HepG2 (cell line): Measurements from ENCODE around the gene VCX2. TPM values are rescaled to one million over a fixed set of nuclear protein-coding genes. Genes with fewer than 3 reads are reported as not detected.
A peak's percentile ranks its signal among the peaks of the same experiment; 100 is the strongest.

Source experiments
- microRNA counts: library from miRNA; unstranded; fragments of <30 nt; microRNA quantifications from one replicate; lab custom pipeline; 2015
- microRNA-seq: library from miRNA; unstranded; fragments of <30 nt; microRNA quantifications from one replicate; pipeline ENCODE4, GENCODE V29; 2020
- polyA plus RNA-seq, 8 experiments: library from polyadenylated mRNA; depleted of rRNA in 3 of 8; stranded (reverse) in 7 of 8; unstranded in 1 of 8; fragments of >200 nt; fragmentation: Illumina TruSeq in 4 of 8; extraction: Trizol in 4 of 8; gene quantifications; 2 replicates each; pipeline versions ENCODE4 v1.2.1 to v1.2.3, GENCODE V29; 2011 to 2016; ENCODE audit warnings: low read depth in 4 of 8, missing spikeins in 1 of 8, mixed read lengths in 1 of 8; ENCODE audit not compliant: insufficient read depth in 1 of 8
- small RNA-seq, 3 experiments: library from RNA; depleted of rRNA; stranded (forward); fragments of <200 nt; gene quantifications; one replicate each; pipeline ENCODE3, GENCODE V24; 2012; ENCODE audit warnings: low read depth in 2 of 3, low replicate concordance in 1 of 3; ENCODE audit not compliant: insufficient read length in 3 of 3, insufficient read depth in 2 of 3
- total RNA-seq, 5 experiments: library from RNA; depleted of rRNA; stranded (reverse); fragments of >200 nt; fragmentation: Illumina TruSeq; extraction: Trizol; gene quantifications; 2 replicates each; pipeline ENCODE4 v1.2.3, GENCODE V29; 2016; ENCODE audit warnings: low read depth in 1 of 5

The VCX2 gene
- total and polyA plus RNA-seq, 2 of the 13 experiments (the other 11 are each of a cell fraction or from before 2014, with no cell fraction given): not detected

MicroRNA genes within 50 kb of the gene (microRNA counts, 767-probe panel; counts per million panel counts)
- not detected for microRNA hsa-miR-651 (lab: Ali Mortazavi, UCI)

Small RNAs within 50 kb of the gene (microRNA-seq; reads per million reads assigned to microRNA genes)
- gene MIR651: 53.6 reads per million, percentile 68 among the genes with 10 or more reads in this experiment

Small RNAs within 50 kb of the gene (small RNA-seq; reads per million reads assigned to genes)
- gene MIR651: 1.8 to 827 (median 482) reads per million in 3 experiments

Other genes starting within 250 kb of the VCX2 start
- gene PNPLA4, start 243.9 kb downstream of the VCX2 start, total RNA-seq (2016; rRNA removed; fragmentation: Illumina TruSeq; extraction: Trizol): 14.9 and 17.7 TPM in 2 replicates
- 13.0 and 15.7 TPM in 2 replicates for gene PNPLA4, start 243.9 kb downstream of the VCX2 start, polyA plus RNA-seq (2011; rRNA removed)